ENCODE measurements around the gene VCAM1.

Gene VCAM1, protein sequence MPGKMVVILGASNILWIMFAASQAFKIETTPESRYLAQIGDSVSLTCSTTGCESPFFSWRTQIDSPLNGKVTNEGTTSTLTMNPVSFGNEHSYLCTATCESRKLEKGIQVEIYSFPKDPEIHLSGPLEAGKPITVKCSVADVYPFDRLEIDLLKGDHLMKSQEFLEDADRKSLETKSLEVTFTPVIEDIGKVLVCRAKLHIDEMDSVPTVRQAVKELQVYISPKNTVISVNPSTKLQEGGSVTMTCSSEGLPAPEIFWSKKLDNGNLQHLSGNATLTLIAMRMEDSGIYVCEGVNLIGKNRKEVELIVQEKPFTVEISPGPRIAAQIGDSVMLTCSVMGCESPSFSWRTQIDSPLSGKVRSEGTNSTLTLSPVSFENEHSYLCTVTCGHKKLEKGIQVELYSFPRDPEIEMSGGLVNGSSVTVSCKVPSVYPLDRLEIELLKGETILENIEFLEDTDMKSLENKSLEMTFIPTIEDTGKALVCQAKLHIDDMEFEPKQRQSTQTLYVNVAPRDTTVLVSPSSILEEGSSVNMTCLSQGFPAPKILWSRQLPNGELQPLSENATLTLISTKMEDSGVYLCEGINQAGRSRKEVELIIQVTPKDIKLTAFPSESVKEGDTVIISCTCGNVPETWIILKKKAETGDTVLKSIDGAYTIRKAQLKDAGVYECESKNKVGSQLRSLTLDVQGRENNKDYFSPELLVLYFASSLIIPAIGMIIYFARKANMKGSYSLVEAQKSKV

DNA sequence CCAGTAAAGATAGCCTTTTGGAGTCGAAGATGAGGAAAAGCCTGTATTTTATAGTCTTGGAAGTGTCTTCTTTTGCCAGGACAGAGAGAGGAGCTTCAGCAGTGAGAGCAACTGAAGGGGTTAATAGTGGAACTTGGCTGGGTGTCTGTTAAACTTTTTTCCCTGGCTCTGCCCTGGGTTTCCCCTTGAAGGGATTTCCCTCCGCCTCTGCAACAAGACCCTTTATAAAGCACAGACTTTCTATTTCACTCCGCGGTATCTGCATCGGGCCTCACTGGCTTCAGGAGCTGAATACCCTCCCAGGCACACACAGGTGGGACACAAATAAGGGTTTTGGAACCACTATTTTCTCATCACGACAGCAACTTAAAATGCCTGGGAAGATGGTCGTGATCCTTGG is at the start of gene VCAM1:
Gene VCAM1 (plus strand): TSS at position 253 of the 400 bp plus-strand sequence. CDS start 119 bp downstream, at position 372.
- peak within 1 kb of the TSS; percentile 31 to 47 for H3K9ac ChIP-seq (ENCODE audit: low read length in 2 of 2)
- H3K36me3 ChIP-seq (ENCODE audit: control insufficient read depth in 2 of 2, insufficient read depth in 2 of 2, low read length in 2 of 2) = no peaks in the 10 kb centered on the region
- peak within 1 kb of the TSS; percentile 18 for H3K27ac ChIP-seq (ENCODE audit: low read length)
- H3K4me3 ChIP-seq (ENCODE audit: low read length in 2 of 2) = peak within 1 kb of the TSS; percentile 60 to 62
- H3K4me1 ChIP-seq (ENCODE audit: control insufficient read depth, insufficient read depth, low read length) = peaks cover 7% of the 10 kb centered on the region
- H3K27me3 ChIP-seq (ENCODE audit: control insufficient read depth in 1 of 2, insufficient read depth in 2 of 2, low read length in 2 of 2) = no peaks in the 10 kb centered on the region
- H3K9me3 ChIP-seq (ENCODE audit: control insufficient read depth in 2 of 2, low read length in 2 of 2) = no peaks in the 10 kb centered on the region

DNA sequence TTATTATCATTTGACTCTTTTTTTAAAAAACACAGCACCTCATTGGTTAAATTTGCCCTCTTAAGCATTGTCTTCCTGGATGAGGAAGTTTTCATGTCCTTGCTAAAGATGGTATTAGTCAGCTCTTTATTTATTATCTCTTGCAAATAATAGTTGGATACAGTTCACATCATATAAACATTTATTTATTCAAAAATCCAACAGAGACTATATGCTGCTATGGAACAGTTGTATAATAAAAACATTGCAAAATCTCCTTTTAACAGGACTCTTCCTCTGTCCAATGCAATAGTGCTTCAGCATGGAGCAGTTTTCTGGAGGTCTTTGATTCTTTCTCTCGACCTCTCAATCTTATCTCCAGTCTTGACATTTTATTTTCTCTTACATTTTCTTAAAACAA is 49.5 kb upstream of the VCAM1 start:
- Histone ChIP-seq H3K4me3 (ENCODE audit: low read length in 2 of 2) (no peak overlapping the region), H3K4me1 (ENCODE audit: control insufficient read depth, insufficient read depth, low read length) (no peaks in the 10 kb centered on the region), H3K9me3 (ENCODE audit: control insufficient read depth in 2 of 2, low read length in 2 of 2) (peaks cover 3 to 5% of the 10 kb centered on the region in 2 donors), H3K36me3 (ENCODE audit: control insufficient read depth in 2 of 2, insufficient read depth in 2 of 2, low read length in 2 of 2) (no peaks in the 10 kb centered on the region), H3K27ac (ENCODE audit: low read length) (no peak overlapping the region), H3K27me3 (ENCODE audit: control insufficient read depth in 1 of 2, insufficient read depth in 2 of 2, low read length in 2 of 2) (no peaks in the 10 kb centered on the region), H3K9ac (ENCODE audit: low read length in 2 of 2) (no peak overlapping the region)

DNA sequence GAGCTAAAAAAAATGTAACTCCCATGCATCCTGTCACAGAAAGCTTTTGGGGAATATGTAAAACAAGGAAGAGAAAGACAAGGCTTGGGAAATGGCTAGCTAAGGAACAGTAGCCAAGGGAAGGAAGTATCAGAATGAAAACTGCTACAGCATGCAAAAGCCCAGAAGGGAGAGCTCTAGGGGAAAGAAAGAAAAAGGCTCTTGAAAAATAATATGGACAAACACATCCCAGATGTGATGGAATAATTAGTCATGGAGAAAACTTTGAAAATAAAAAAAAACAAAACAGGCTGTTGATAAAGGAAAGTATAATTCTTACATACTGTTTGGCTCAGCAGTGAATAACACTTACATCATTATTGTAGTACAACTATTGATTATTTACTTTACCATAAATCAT is 47.9 kb upstream of the VCAM1 start:
- Histone ChIP-seq H3K4me3 (ENCODE audit: low read length in 2 of 2) (no peak overlapping the region), H3K27ac (ENCODE audit: low read length) (no peak overlapping the region), H3K9ac (ENCODE audit: low read length in 2 of 2) (no peak overlapping the region), H3K36me3 (ENCODE audit: control insufficient read depth in 2 of 2, insufficient read depth in 2 of 2, low read length in 2 of 2) (no peaks in the 10 kb centered on the region), H3K27me3 (ENCODE audit: control insufficient read depth in 1 of 2, insufficient read depth in 2 of 2, low read length in 2 of 2) (no peaks in the 10 kb centered on the region), H3K9me3 (ENCODE audit: control insufficient read depth in 2 of 2, low read length in 2 of 2) (peaks cover 3 to 5% of the 10 kb centered on the region in 2 donors), H3K4me1 (ENCODE audit: control insufficient read depth, insufficient read depth, low read length) (no peaks in the 10 kb centered on the region)

DNA sequence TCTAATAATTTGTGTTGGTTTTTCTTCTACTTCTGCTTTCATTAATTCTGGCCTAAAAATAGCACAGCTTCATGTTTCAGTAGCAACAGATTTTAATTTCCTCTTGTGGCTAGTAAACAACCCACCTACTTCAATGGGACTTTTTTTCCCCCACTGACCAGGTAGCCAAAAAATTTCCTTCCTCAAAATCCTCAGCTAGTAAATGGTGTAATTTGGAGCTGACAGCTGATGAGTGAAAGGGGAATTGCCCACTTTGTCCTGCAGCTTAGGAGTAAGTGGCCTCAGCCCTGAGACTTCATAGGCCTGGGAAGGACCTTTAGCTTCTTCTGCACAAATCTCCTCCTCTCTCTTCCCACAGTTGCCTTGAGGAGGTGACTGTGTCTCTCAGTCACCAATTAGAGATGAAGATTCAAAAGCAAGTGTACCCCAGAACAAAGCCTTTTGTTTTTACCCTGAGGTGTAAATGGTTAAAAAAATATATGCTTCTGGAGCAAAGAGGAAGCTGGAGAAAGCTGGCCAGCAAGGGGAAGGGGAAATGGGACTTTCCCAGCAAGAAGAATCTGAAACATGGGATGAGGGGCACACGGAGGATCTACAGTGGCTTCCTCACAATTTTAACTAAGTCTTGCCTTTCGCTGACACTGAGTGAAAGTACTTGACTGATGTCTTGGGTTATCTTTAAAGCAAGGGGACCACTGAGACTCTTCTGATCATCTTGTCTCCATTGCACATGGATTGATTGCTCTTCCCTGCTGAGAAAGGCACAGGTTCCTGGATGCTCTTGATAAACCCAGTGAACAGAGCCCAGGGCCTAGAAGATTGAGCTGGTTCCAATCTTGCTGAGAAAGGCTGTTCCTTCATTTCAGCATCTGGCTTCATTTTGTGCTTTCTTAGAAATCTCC is 35.8 kb upstream of the VCAM1 start:
- Histone ChIP-seq H3K9ac (ENCODE audit: low read length in 2 of 2) (no peak overlapping the region), H3K27me3 (ENCODE audit: control insufficient read depth in 1 of 2, insufficient read depth in 2 of 2, low read length in 2 of 2) (no peaks in the 10 kb centered on the region), H3K4me1 (ENCODE audit: control insufficient read depth, insufficient read depth, low read length) (no peaks in the 10 kb centered on the region), H3K27ac (ENCODE audit: low read length) (no peak overlapping the region), H3K36me3 (ENCODE audit: control insufficient read depth in 2 of 2, insufficient read depth in 2 of 2, low read length in 2 of 2) (no peaks in the 10 kb centered on the region), H3K4me3 (ENCODE audit: low read length in 2 of 2) (no peak overlapping the region), H3K9me3 (ENCODE audit: control insufficient read depth in 2 of 2, low read length in 2 of 2) (no peaks in the 10 kb centered on the region)

DNA sequence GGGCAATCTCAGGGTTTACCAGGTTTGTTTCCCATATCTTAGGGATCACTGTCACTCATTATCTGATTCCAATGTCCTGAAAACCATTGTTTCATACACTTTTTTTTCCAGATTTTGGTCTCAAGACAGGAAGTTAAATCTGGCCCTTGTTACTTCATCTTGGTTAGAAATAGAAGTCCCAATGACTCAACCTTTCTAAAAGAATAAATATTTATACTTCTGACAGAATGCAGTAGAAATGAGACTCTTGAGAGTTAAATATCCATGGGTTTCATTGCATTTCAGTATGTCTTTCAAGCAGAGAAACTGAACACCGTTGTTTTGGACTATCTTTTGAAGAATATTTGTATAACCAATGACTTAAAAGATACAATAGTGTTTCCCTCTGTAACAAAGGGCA is 19.8 kb upstream of the VCAM1 start:
- H3K36me3 ChIP-seq (ENCODE audit: control insufficient read depth in 2 of 2, insufficient read depth in 2 of 2, low read length in 2 of 2) = no peaks in the 10 kb centered on the region
- no peak overlapping the region for H3K27ac ChIP-seq (ENCODE audit: low read length)
- H3K4me1 ChIP-seq (ENCODE audit: control insufficient read depth, insufficient read depth, low read length) = no peaks in the 10 kb centered on the region
- H3K9me3 ChIP-seq (ENCODE audit: control insufficient read depth in 2 of 2, low read length in 2 of 2) = peaks cover 0 to 4% of the 10 kb centered on the region in 2 donors
- H3K4me3 ChIP-seq (ENCODE audit: low read length in 2 of 2) = no peak overlapping the region
- no peak overlapping the region for H3K9ac ChIP-seq (ENCODE audit: low read length in 2 of 2)
- H3K27me3 ChIP-seq (ENCODE audit: control insufficient read depth in 1 of 2, insufficient read depth in 2 of 2, low read length in 2 of 2) = no peaks in the 10 kb centered on the region

DNA sequence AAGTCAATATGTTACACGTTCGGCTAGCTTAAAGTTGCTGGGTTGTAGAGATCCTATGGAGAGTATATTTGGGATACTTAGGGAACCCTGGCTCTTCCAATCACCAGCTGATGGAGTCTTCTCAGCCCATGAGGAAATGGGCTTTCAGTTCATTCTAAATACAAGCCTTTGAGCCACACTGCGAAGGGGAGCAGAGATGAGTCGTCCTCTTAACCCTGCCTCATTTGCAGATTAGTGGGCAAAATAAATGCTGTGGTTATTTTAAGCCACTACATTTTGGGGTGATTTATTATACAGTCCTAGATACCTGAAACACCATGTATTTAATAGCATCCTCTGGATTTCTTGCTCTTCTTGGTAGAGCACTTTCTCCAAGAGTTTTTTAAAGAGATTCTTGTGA is 19.0 kb upstream of the VCAM1 start:
- Histone ChIP-seq H3K36me3 (ENCODE audit: control insufficient read depth in 2 of 2, insufficient read depth in 2 of 2, low read length in 2 of 2) (no peaks in the 10 kb centered on the region), H3K9ac (ENCODE audit: low read length in 2 of 2) (no peak overlapping the region), H3K4me3 (ENCODE audit: low read length in 2 of 2) (no peak overlapping the region), H3K4me1 (ENCODE audit: control insufficient read depth, insufficient read depth, low read length) (no peaks in the 10 kb centered on the region), H3K27me3 (ENCODE audit: control insufficient read depth in 1 of 2, insufficient read depth in 2 of 2, low read length in 2 of 2) (no peaks in the 10 kb centered on the region), H3K27ac (ENCODE audit: low read length) (no peak overlapping the region), H3K9me3 (ENCODE audit: control insufficient read depth in 2 of 2, low read length in 2 of 2) (no peaks in the 10 kb centered on the region)

DNA sequence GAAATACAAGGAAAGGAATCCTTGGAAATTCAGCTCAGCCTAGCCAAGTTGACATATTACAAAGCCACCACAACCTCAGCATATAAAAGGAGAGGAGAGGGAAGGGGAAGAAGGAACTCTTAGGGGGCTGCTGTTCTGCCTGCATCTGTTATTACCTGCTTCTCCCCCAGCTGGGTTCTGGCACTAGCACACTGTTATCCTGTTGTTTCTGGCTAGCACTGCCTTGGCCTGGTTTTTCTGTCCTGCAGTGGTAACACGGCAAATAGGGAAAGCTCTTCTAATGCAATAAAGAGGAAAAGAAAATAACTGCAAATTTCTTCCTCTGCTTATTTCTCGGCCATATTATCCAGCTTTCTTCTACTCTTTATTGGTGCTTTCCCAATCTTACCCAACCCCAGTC is 16.5 kb upstream of the VCAM1 start:
- H3K27me3 ChIP-seq (ENCODE audit: control insufficient read depth in 1 of 2, insufficient read depth in 2 of 2, low read length in 2 of 2) = no peaks in the 10 kb centered on the region
- H3K9me3 ChIP-seq (ENCODE audit: control insufficient read depth in 2 of 2, low read length in 2 of 2) = no peaks in the 10 kb centered on the region
- no peaks in the 10 kb centered on the region for H3K4me1 ChIP-seq (ENCODE audit: control insufficient read depth, insufficient read depth, low read length)
- H3K36me3 ChIP-seq (ENCODE audit: control insufficient read depth in 2 of 2, insufficient read depth in 2 of 2, low read length in 2 of 2) = no peaks in the 10 kb centered on the region
- no peak overlapping the region for H3K9ac ChIP-seq (ENCODE audit: low read length in 2 of 2)
- no peak overlapping the region for H3K4me3 ChIP-seq (ENCODE audit: low read length in 2 of 2)
- H3K27ac ChIP-seq (ENCODE audit: low read length) = no peak overlapping the region

DNA sequence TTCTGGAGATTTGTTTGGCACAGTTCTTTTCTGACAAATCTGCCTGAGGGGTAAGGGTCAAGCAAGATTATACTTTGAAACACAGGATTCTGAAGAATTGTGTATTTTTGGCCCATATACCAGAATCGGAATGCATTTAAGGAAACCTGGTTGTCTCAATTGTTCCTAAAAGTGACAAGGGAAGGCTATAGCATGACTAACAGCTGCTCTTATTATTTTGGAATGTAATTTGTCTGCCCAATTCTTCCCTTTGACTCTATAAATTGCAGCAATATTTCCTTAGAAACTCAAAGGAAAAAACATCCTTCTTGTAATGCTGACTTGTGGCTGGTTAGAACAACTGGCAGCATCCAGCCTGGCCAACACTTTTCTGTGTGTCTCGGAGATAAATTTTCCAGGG is 15.8 kb upstream of the VCAM1 start:
- H3K27me3 ChIP-seq (ENCODE audit: control insufficient read depth in 1 of 2, insufficient read depth in 2 of 2, low read length in 2 of 2) = no peaks in the 10 kb centered on the region
- no peak overlapping the region for H3K4me3 ChIP-seq (ENCODE audit: low read length in 2 of 2)
- H3K9me3 ChIP-seq (ENCODE audit: control insufficient read depth in 2 of 2, low read length in 2 of 2) = no peaks in the 10 kb centered on the region
- H3K36me3 ChIP-seq (ENCODE audit: control insufficient read depth in 2 of 2, insufficient read depth in 2 of 2, low read length in 2 of 2) = no peaks in the 10 kb centered on the region
- no peaks in the 10 kb centered on the region for H3K4me1 ChIP-seq (ENCODE audit: control insufficient read depth, insufficient read depth, low read length)
- no peak overlapping the region for H3K9ac ChIP-seq (ENCODE audit: low read length in 2 of 2)
- no peak overlapping the region for H3K27ac ChIP-seq (ENCODE audit: low read length)

DNA sequence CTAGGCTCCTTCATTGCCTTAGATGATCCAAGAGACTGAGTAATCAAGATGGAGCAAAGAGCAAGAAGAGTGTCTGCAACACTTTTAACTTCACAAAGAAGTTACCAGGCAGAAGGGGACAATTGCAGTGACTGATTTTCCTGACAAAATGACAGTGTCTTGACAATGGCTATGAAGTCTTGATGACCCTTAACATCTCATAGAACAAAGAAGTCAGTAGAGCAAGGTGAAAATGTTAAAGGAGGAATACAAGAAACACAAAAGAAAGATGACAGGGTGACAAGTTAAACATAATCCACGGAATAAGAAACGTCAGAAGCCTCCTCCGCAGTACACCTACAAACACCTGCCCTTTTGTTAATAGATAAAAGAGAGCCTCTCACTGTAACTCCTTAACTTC is 15.1 kb upstream of the VCAM1 start:
- Histone ChIP-seq H3K9ac (ENCODE audit: low read length in 2 of 2) (no peak overlapping the region), H3K9me3 (ENCODE audit: control insufficient read depth in 2 of 2, low read length in 2 of 2) (no peaks in the 10 kb centered on the region), H3K4me1 (ENCODE audit: control insufficient read depth, insufficient read depth, low read length) (no peaks in the 10 kb centered on the region), H3K4me3 (ENCODE audit: low read length in 2 of 2) (no peak overlapping the region), H3K27ac (ENCODE audit: low read length) (no peak overlapping the region), H3K36me3 (ENCODE audit: control insufficient read depth in 2 of 2, insufficient read depth in 2 of 2, low read length in 2 of 2) (no peaks in the 10 kb centered on the region), H3K27me3 (ENCODE audit: control insufficient read depth in 1 of 2, insufficient read depth in 2 of 2, low read length in 2 of 2) (no peaks in the 10 kb centered on the region)

DNA sequence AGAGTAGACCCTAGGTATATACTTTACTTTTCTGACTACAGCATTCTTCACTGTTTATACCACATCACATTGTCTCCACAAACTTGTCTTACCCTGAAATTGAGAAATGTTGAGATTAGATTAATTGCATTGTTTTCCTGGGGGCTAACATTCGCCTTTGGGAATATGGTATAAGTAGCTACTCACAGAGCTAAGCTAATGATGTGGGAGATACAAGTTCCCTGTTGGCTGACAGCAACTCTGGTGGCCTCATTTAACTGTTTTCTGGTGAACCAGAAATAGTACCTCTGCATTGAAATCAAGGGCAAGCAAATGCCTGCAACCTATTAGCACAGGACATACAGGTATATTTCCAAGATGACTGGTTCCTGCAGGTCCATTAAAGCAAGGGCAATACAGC is 13.2 kb upstream of the VCAM1 start:
- Histone ChIP-seq H3K27me3 (ENCODE audit: control insufficient read depth in 1 of 2, insufficient read depth in 2 of 2, low read length in 2 of 2) (no peaks in the 10 kb centered on the region), H3K4me1 (ENCODE audit: control insufficient read depth, insufficient read depth, low read length) (no peaks in the 10 kb centered on the region), H3K9me3 (ENCODE audit: control insufficient read depth in 2 of 2, low read length in 2 of 2) (no peaks in the 10 kb centered on the region), H3K4me3 (ENCODE audit: low read length in 2 of 2) (no peak overlapping the region), H3K9ac (ENCODE audit: low read length in 2 of 2) (no peak overlapping the region), H3K36me3 (ENCODE audit: control insufficient read depth in 2 of 2, insufficient read depth in 2 of 2, low read length in 2 of 2) (no peaks in the 10 kb centered on the region), H3K27ac (ENCODE audit: low read length) (no peak overlapping the region)
